ENCODE measurements around the gene CYP2J2.

CYP2J2 gene

DNA sequence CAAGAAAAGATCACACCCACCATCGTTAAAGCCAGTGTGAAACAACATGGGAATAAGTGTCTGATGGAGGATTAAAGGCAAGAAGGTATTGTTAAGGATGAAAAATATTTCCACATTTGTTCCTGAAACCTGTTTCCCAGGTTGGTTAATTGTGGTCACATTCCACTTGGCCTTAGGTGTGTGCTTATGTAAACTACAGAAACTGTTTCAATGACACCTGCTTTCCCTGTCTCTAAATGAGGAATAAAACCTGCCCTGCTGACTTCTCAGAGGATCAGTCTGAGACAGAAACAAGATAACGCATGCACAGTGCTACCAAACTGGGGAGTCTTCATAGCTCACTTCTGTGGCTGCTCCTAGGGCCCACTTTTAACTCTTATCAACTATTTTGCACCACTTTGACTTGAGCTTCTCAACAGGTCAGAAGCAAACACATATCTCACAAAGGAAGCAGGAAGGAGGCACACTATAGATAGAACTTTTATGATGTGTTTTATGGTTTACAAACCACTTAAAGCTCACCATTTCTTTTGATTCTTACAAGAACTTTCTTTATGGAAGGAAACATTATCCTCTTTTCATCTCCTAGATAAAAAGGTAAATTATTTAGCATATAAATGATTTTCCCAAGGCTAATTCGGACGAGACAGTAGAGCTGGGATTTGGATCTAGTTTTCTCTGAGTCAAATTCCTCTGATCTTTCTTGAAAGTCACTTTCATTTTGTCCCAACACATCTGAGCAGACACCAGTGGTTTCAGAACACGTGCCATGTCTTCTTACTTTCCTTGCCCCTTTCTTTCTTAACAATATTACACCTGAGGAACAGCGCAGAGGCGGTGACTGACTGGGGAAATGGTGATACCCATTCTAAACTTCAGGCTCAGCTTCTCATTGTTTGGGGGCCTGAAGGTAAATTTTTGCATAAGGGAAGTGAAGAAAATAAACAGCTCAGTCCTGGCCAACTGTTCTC, 33.4 kb downstream of the CYP2J2 start:
- Histone ChIP-seq H3K27me3 (ENCODE audit: control insufficient read depth, insufficient read depth, low read length) (no peaks in the 10 kb centered on the region), H3K9me3 (ENCODE audit: control insufficient read depth, low read length) (peaks cover 4% of the 10 kb centered on the region), H3K36me3 (ENCODE audit: control insufficient read depth, insufficient read depth, low read length) (no peaks in the 10 kb centered on the region), H3K4me3 (ENCODE audit: low read length) (no peak overlapping the region), H3K4me1 (ENCODE audit: control insufficient read depth, insufficient read depth, low read length) (peaks cover 11% of the 10 kb centered on the region), H3K9ac (ENCODE audit: low read length) (no peak overlapping the region)

GRCh38 chr1:59885160-59885832, 41.3 kb downstream of the CYP2J2 start:
- no peak overlapping the region for H3K4me3 ChIP-seq (ENCODE audit: low read length)
- no peaks in the 10 kb centered on the region for H3K9me3 ChIP-seq (ENCODE audit: control insufficient read depth, low read length)

GRCh38 chr1:59880735-59881134, 45.8 kb downstream of the CYP2J2 start:
- Histone ChIP-seq H3K9me3 (ENCODE audit: control insufficient read depth, low read length) (no peaks in the 10 kb centered on the region), H3K36me3 (ENCODE audit: control insufficient read depth, insufficient read depth, low read length) (no peaks in the 10 kb centered on the region), H3K4me3 (ENCODE audit: low read length) (no peak overlapping the region), H3K9ac (ENCODE audit: low read length) (no peak overlapping the region), H3K4me1 (ENCODE audit: control insufficient read depth, insufficient read depth, low read length) (no peaks in the 10 kb centered on the region), H3K27me3 (ENCODE audit: control insufficient read depth, insufficient read depth, low read length) (no peaks in the 10 kb centered on the region)

More at GRCh38 chr1:59885160-59885832, 41.3 kb downstream of the CYP2J2 start:
- Histone ChIP-seq H3K4me1 (ENCODE audit: control insufficient read depth, insufficient read depth, low read length) (no peaks in the 10 kb centered on the region), H3K9ac (ENCODE audit: low read length) (no peak overlapping the region), H3K27me3 (ENCODE audit: control insufficient read depth, insufficient read depth, low read length) (no peaks in the 10 kb centered on the region), H3K36me3 (ENCODE audit: control insufficient read depth, insufficient read depth, low read length) (no peaks in the 10 kb centered on the region)

DNA sequence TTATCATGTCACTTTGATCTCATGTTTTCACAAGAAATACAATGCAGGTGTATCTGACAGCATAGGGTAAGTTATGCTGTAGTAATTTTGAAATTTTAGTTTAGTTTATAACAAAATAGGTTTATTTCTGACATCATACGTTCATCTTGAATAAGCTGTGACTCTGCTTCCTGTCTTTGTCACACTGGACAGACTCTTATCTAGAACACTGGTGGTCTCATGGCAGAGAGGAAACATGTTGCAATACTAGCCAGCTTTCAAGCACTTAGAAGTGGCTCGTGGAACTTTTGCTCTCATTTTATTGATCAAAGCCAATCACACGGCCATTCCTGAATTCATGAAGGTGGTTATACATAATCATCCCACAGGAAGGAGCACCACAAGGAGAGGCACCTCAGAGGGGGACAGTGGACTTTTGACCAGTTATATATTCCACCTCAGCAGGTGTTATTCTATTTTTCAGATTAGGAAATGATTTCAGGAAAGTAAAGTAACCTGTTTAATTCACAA, 46.5 kb downstream of the CYP2J2 start:
- Histone ChIP-seq H3K9me3 (ENCODE audit: control insufficient read depth, low read length) (no peaks in the 10 kb centered on the region), H3K9ac (ENCODE audit: low read length) (no peak overlapping the region), H3K4me3 (ENCODE audit: low read length) (no peak overlapping the region), H3K27me3 (ENCODE audit: control insufficient read depth, insufficient read depth, low read length) (no peaks in the 10 kb centered on the region), H3K36me3 (ENCODE audit: control insufficient read depth, insufficient read depth, low read length) (no peaks in the 10 kb centered on the region), H3K4me1 (ENCODE audit: control insufficient read depth, insufficient read depth, low read length) (no peaks in the 10 kb centered on the region)

- no peaks in the 10 kb centered on the region for H3K27me3 ChIP-seq (ENCODE audit: control insufficient read depth, insufficient read depth, low read length)
- no peaks in the 10 kb centered on the region for H3K9me3 ChIP-seq (ENCODE audit: control insufficient read depth, low read length)
- no peak overlapping the region for H3K9ac ChIP-seq (ENCODE audit: low read length)
- no peaks in the 10 kb centered on the region for H3K36me3 ChIP-seq (ENCODE audit: control insufficient read depth, insufficient read depth, low read length)
- H3K4me3 ChIP-seq (ENCODE audit: low read length) = no peak overlapping the region
- no peaks in the 10 kb centered on the region for H3K4me1 ChIP-seq (ENCODE audit: control insufficient read depth, insufficient read depth, low read length)
These were observed 47.0 kb downstream of the CYP2J2 start for GRCh38 chr1:59879574-59879973.

DNA sequence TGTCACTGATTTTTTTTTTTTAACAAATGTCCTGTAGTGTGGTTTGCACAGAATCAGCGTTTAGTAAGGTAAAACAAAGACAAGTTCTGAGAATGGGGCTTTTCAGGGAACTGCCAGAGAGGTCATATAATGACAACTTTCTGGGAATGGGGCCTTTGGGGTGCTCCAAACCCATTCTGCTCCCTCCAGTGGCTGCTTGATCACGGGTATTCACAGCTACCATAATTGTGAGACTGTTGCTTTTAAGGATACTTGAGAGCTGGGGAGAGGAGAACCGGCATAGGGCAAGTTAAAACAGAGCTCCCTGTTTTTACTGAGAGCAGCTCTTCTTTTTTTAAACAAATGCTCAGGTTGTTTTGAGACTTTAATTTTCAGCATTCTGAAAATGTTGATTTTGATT, 48.2 kb downstream of the CYP2J2 start:
- Histone ChIP-seq H3K9me3 (ENCODE audit: control insufficient read depth, low read length) (no peaks in the 10 kb centered on the region), H3K36me3 (ENCODE audit: control insufficient read depth, insufficient read depth, low read length) (no peaks in the 10 kb centered on the region), H3K4me1 (ENCODE audit: control insufficient read depth, insufficient read depth, low read length) (no peaks in the 10 kb centered on the region), H3K9ac (ENCODE audit: low read length) (no peak overlapping the region), H3K4me3 (ENCODE audit: low read length) (no peak overlapping the region), H3K27me3 (ENCODE audit: control insufficient read depth, insufficient read depth, low read length) (no peaks in the 10 kb centered on the region)

DNA sequence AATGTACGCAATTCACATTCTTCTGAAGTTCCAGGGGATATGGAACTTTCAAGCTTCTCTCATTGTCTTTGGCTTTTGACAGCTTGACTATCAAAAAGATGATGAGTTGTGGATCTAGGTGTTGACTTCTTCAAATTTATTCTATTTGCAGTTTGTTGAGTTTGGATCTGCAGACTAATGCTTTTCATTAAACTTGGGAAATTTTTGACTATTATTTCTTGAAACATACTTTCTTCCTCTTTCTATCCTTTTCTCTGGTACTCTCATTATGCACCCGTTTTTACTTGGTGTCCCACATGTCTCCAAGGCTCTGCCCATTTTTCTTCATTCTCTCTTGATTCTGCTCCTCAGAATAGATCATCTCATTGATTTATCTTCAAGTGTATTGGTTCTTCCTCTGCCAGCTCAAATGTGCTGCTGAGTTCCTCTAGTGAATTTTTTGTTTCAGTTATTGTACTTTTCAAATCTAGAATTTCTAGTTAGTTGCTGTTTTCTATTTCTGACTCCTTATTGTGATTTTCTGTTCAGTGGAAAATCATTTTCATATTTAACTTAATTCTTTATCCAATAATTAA, 49.4 kb downstream of the CYP2J2 start:
- no peaks in the 10 kb centered on the region for H3K36me3 ChIP-seq (ENCODE audit: control insufficient read depth, insufficient read depth, low read length)
- no peak overlapping the region for H3K9ac ChIP-seq (ENCODE audit: low read length)
- H3K9me3 ChIP-seq (ENCODE audit: control insufficient read depth, low read length) = no peaks in the 10 kb centered on the region
- no peaks in the 10 kb centered on the region for H3K4me1 ChIP-seq (ENCODE audit: control insufficient read depth, insufficient read depth, low read length)
- H3K4me3 ChIP-seq (ENCODE audit: low read length) = no peak overlapping the region
- H3K27me3 ChIP-seq (ENCODE audit: control insufficient read depth, insufficient read depth, low read length) = no peaks in the 10 kb centered on the region

GRCh38 chr1:59871746-59872145, 54.8 kb downstream of the CYP2J2 start:
- Histone ChIP-seq H3K9me3 (ENCODE audit: control insufficient read depth, low read length) (no peaks in the 10 kb centered on the region), H3K27me3 (ENCODE audit: control insufficient read depth, insufficient read depth, low read length) (no peaks in the 10 kb centered on the region), H3K4me3 (ENCODE audit: low read length) (no peak overlapping the region), H3K9ac (ENCODE audit: low read length) (no peak overlapping the region), H3K36me3 (ENCODE audit: control insufficient read depth, insufficient read depth, low read length) (no peaks in the 10 kb centered on the region), H3K4me1 (ENCODE audit: control insufficient read depth, insufficient read depth, low read length) (no peaks in the 10 kb centered on the region)

GRCh38 chr1:59866462-59866861, 60.1 kb downstream of the CYP2J2 start:
- H3K9ac ChIP-seq (ENCODE audit: low read length) = no peak overlapping the region

GRCh38 chr1:59857679-59858354, 68.8 kb downstream of the CYP2J2 start:
- no peaks in the 10 kb centered on the region for H3K27me3 ChIP-seq (ENCODE audit: control insufficient read depth, insufficient read depth, low read length)
- H3K36me3 ChIP-seq (ENCODE audit: control insufficient read depth, insufficient read depth, low read length) = no peaks in the 10 kb centered on the region
- H3K9me3 ChIP-seq (ENCODE audit: control insufficient read depth, low read length) = no peaks in the 10 kb centered on the region
- no peak overlapping the region for H3K4me3 ChIP-seq (ENCODE audit: low read length)
- no peak overlapping the region for H3K9ac ChIP-seq (ENCODE audit: low read length)
- H3K4me1 ChIP-seq (ENCODE audit: control insufficient read depth, insufficient read depth, low read length) = no peaks in the 10 kb centered on the region

More at GRCh38 chr1:59866462-59866861, 60.1 kb downstream of the CYP2J2 start:
- Histone ChIP-seq H3K36me3 (ENCODE audit: control insufficient read depth, insufficient read depth, low read length) (no peaks in the 10 kb centered on the region), H3K4me1 (ENCODE audit: control insufficient read depth, insufficient read depth, low read length) (no peaks in the 10 kb centered on the region), H3K27me3 (ENCODE audit: control insufficient read depth, insufficient read depth, low read length) (no peaks in the 10 kb centered on the region), H3K4me3 (ENCODE audit: low read length) (no peak overlapping the region), H3K9me3 (ENCODE audit: control insufficient read depth, low read length) (no peaks in the 10 kb centered on the region)

DNA sequence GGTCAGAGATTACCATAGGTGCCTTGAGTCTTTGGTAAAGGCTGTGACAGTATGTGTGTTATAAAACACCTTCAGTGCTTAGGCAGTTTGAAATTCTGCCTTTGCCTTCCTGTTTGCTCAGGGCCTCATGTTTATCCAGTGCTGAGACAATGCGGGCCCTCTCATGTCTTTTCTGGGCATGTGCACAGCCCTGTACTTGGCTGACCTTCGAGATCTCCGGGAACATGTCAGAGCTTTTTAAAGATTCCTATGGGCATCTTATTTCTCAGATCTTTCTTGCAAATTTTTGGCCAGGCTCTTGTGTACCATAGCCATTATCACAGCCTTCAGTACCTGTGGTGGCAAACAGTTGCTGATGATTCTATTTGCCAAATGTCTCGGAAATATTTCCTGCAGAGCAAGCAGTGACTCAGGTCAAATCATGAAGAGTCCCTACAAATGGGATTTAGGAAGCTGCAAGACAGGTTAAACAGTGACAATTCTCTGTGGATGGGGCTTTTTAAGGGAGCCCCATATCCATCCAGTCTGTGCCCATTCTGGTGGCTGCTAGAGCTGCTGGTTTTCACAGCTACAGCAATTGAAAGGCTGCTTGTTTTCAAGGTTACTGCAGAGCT, 69.7 kb downstream of the CYP2J2 start:
- Histone ChIP-seq H3K4me3 (ENCODE audit: low read length) (no peak overlapping the region), H3K4me1 (ENCODE audit: control insufficient read depth, insufficient read depth, low read length) (no peaks in the 10 kb centered on the region), H3K9me3 (ENCODE audit: control insufficient read depth, low read length) (no peaks in the 10 kb centered on the region), H3K9ac (ENCODE audit: low read length) (no peak overlapping the region), H3K27me3 (ENCODE audit: control insufficient read depth, insufficient read depth, low read length) (no peaks in the 10 kb centered on the region), H3K36me3 (ENCODE audit: control insufficient read depth, insufficient read depth, low read length) (no peaks in the 10 kb centered on the region)
